GM21423 (cell line): ENCODE measurements around the gene ECE2.
"Not testable (repeated sequence)": the region's sequence is repeated elsewhere in the genome, so short reads cannot be mapped to it uniquely, and the experiment has no call there.

Experiments used
- ATAC-seq: cut with Tn5 transposase; IDR thresholded peaks from one replicate; pipeline ENCODE4 v1.9.1; 2021; ENCODE audit warnings: mild to moderate bottlenecking, moderate library complexity; ENCODE audit not compliant: unreplicated experiment

Gene ECE2

GRCh38 chr3:184335661-184336546 is 60.1 kb downstream of the ECE2 start:
- peak; percentile 69 for ATAC-seq

DNA sequence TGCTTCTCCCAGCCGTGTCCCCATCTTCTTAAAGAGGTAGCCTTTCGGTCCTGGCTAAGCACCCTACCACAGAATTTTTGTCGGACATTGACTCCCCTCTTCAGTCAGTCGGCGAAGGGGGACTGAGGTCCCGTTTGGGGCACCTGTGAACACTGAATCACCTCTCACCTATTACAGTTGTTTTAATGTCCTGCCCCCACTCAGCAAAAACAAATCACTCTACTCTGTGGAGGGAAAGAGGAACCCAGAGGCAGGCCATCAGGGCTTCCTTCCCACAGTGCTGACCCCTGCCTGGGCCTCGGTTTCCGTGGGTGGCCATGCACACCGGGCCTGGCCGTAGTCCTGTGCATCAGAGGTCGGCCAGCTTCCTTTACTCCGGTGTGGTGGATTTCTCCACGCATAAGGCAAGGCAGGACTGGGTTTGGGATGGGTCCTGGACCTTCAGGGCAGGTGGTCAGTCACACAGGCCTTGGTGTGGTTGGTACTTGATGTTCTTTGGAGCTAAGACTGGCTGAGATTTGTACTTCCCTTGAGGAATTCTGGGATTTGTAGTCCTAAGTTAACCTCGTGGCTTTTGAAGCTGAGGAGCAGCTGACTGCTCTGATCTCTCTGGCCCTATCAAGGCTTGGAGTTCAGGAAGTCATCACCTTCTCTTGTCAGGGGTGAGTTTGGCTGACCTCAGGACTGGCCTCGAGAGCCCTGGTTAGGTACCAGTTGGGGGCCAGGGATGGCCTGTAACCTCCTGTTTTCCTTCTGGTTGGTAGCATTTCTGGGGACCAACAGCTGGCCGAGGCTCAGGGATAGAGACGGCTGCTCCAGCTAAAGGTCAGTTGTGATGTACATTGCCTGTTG is 61.0 kb downstream of the ECE2 start:
- ATAC-seq, result no peak

- no peak for ATAC-seq
Observed at GRCh38 chr3:184337399-184337714, 61.5 kb downstream of the ECE2 start, which contains the start of gene FAM131A. TSS of gene FAM131A (plus strand) at chr3:184337600. CDS start at chr3:184337631, 31 bp downstream.

DNA sequence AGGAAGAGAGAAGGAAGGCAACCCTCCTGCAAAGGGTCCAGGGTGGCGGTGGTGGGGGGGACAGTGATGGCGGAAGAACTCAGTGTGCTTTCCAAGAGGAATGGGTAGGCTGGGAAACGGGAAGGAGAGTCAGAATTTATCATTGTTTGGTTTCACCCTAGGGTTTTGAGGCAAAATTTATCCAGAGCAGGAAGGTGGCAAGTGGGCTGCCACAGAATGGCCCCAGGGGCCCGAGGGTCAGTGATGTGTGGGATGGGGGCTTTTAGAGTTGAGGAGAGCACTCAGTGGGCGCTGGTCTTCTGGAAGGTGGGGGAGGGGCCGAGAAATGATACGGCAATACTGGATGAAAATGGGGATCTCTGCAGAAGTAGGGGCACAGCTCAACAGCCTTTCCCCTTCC is 62.2 kb downstream of the ECE2 start:
- ATAC-seq, result no peak

DNA sequence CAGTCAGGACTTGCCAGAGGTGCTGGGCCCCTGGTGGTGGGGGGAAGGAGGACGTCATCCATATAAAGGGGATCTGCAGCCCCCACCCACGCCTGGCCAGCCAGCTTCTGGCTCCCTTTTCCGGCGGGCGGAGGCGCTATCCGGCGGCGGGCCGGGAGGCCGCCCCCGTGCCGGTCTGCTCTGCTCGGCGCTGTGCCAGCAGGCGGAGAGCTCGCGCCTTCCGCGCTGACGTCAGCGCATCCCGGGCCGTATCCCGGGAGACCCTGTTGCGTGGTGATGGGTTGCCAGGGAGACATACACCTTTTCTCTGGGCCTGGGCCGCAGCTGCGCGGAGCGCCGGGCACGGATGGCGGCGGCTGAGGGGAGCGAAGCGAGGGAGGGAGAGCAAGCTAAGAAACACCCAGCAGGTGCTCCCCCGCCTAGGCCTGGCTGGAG is 62.7 kb downstream of the ECE2 start:
- no peak for ATAC-seq

- ATAC-seq, result no peak
Observed at GRCh38 chr3:184339001-184339400, 63.2 kb downstream of the ECE2 start.

DNA sequence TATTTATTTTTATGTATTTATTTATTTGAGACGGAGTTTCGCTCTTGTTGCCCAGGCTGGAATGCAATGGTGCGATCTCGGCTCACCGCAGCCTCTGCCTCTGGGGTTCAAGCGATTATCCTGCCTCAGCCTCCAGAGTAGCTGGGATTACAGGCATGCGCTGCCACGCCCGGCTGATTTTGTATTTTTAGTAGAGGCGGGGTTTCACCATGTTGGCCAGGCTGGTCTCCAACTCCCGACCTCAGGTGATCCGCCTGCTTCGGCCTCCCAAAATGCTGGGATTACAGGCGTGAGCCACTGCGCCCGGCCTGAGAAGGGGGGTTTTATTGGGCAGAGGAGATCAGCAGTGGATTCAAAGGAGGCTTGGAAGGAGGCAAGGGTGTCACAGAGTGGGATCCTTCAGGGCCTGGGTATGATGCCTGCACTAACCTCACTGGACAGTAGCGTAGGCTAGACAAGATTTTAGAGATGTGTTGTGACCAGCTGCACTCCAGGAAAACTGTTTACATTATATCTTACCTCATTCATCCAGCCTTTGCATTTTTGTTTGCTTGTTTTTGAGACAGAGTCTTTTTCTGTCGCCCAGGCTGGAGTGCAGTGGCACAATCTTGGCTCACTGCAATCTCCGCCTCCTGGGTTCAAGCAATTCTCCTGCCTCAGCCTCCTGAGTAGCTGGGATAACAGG is 63.8 kb downstream of the ECE2 start:
- not testable (repeated sequence) for ATAC-seq

DNA sequence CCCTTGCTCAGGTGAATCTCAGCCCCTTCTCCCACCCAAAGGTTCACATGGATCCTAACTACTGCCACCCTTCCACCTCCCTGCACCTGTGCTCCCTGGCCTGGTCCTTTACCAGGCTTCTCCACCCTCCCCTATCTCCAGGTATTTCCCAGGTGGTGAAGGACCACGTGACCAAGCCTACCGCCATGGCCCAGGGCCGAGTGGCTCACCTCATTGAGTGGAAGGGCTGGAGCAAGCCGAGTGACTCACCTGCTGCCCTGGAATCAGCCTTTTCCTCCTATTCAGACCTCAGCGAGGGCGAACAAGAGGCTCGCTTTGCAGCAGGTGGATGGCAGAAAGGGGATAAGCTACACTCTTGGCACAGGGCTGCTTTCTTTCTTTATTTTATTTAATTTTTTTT is 66.1 kb downstream of the ECE2 start:
- no peak for ATAC-seq
